Measurements from ENCODE around the gene MCCC2. TPM values are rescaled to one million over a fixed set of nuclear protein-coding genes. Genes with fewer than 3 reads are reported as not detected.

The MCCC2 gene
- polyA plus RNA-seq, 1 donor from 2014 or later, result 8.8 TPM

GRCh38 chr5:71652803-71653543 is 65.8 kb downstream of the MCCC2 start:
- no peak for TF ChIP-seq SMC3 (conservative IDR thresholded peaks at IDR 0.05; ENCODE audit: poor library complexity)
- TF ChIP-seq EZH2 (IDR thresholded peaks at IDR 0.05; ENCODE audit: borderline replicate concordance, insufficient read depth, low read length, poor library complexity, severe bottlenecking), result no peak
- TF ChIP-seq TAF1 (IDR thresholded peaks at IDR 0.05; ENCODE audit: low read depth), result no peak
- TF ChIP-seq CTCF (IDR thresholded peaks at IDR 0.05; ENCODE audit: poor library complexity, severe bottlenecking), result no peak
- no peak for TF ChIP-seq EP300 (conservative IDR thresholded peaks at IDR 0.05; ENCODE audit: poor library complexity, severe bottlenecking)
- no peak for TF ChIP-seq REST (IDR thresholded peaks at IDR 0.05; ENCODE audit: borderline replicate concordance)
- no peak for TF ChIP-seq MXI1 (conservative IDR thresholded peaks at IDR 0.05; ENCODE audit: poor library complexity, severe bottlenecking)
- no peak for TF ChIP-seq POLR2AphosphoS5 (IDR thresholded peaks at IDR 0.05)
- TF ChIP-seq RAD21 (conservative IDR thresholded peaks at IDR 0.05), result no peak
- Histone ChIP-seq H3K36me3 (ENCODE audit: insufficient read depth, low read length) (no peaks in the 10 kb centered on the region), H3K4me2 (ENCODE audit: low read length) (no peak overlapping the region), H3K27ac (ENCODE audit: low read length) (no peak overlapping the region), H3K9me3 (ENCODE audit: low read length) (no peaks in the 10 kb centered on the region), H3F3A (ENCODE audit: insufficient read depth, low read length, poor library complexity, severe bottlenecking) (no peaks in the 10 kb centered on the region), H3K79me2 (replicated peaks; ENCODE audit: insufficient read depth, low read length) (no peaks in the 10 kb centered on the region), H3K9ac (ENCODE audit: low read length) (no peak overlapping the region), H3K27me3 (ENCODE audit: insufficient read depth, low read depth, low read length) (no peaks in the 10 kb centered on the region), H4K20me1 (ENCODE audit: insufficient read depth) (no peaks in the 10 kb centered on the region), H2AFZ (ENCODE audit: low read depth, low read length) (no peak overlapping the region), H3K4me3 (ENCODE audit: low read length) (no peak overlapping the region), H3K9me2 (ENCODE audit: insufficient read depth, low read length) (no peaks in the 10 kb centered on the region)

GRCh38 chr5:71658916-71659662 is 71.9 kb downstream of the MCCC2 start:
- H3K4me2 ChIP-seq (ENCODE audit: low read length), result no peak overlapping the region
- TF ChIP-seq SMC3 (conservative IDR thresholded peaks at IDR 0.05; ENCODE audit: poor library complexity), result no peak
- no peak for TF ChIP-seq CTCF (IDR thresholded peaks at IDR 0.05; ENCODE audit: poor library complexity, severe bottlenecking)
- TF ChIP-seq TAF1 (IDR thresholded peaks at IDR 0.05; ENCODE audit: low read depth), result no peak
- TF ChIP-seq POLR2AphosphoS5 (IDR thresholded peaks at IDR 0.05), result no peak
- no peak for TF ChIP-seq REST (IDR thresholded peaks at IDR 0.05; ENCODE audit: borderline replicate concordance)
- TF ChIP-seq MXI1 (conservative IDR thresholded peaks at IDR 0.05; ENCODE audit: poor library complexity, severe bottlenecking), result no peak
- no peak for TF ChIP-seq EP300 (conservative IDR thresholded peaks at IDR 0.05; ENCODE audit: poor library complexity, severe bottlenecking)
- no peak for TF ChIP-seq RAD21 (conservative IDR thresholded peaks at IDR 0.05)
- TF ChIP-seq EZH2 (IDR thresholded peaks at IDR 0.05; ENCODE audit: borderline replicate concordance, insufficient read depth, low read length, poor library complexity, severe bottlenecking), result no peak
- H3K9me3 ChIP-seq (ENCODE audit: low read length), result no peaks in the 10 kb centered on the region
- H3K27ac ChIP-seq (ENCODE audit: low read length), result no peak overlapping the region
- no peaks in the 10 kb centered on the region for H4K20me1 ChIP-seq (ENCODE audit: insufficient read depth)
- H3K36me3 ChIP-seq (ENCODE audit: insufficient read depth, low read length), result no peaks in the 10 kb centered on the region
- no peaks in the 10 kb centered on the region for H3F3A ChIP-seq (ENCODE audit: insufficient read depth, low read length, poor library complexity, severe bottlenecking)
- H3K9ac ChIP-seq (ENCODE audit: low read length), result no peak overlapping the region
- no peaks in the 10 kb centered on the region for H3K27me3 ChIP-seq (ENCODE audit: insufficient read depth, low read depth, low read length)
- no peaks in the 10 kb centered on the region for H3K9me2 ChIP-seq (ENCODE audit: insufficient read depth, low read length)
- no peak overlapping the region for H3K4me3 ChIP-seq (ENCODE audit: low read length)
- H3K79me2 ChIP-seq (replicated peaks; ENCODE audit: insufficient read depth, low read length), result no peaks in the 10 kb centered on the region
- no peak overlapping the region for H2AFZ ChIP-seq (ENCODE audit: low read depth, low read length)
